ENCODE data around the gene ARHGAP11A.

DNA sequence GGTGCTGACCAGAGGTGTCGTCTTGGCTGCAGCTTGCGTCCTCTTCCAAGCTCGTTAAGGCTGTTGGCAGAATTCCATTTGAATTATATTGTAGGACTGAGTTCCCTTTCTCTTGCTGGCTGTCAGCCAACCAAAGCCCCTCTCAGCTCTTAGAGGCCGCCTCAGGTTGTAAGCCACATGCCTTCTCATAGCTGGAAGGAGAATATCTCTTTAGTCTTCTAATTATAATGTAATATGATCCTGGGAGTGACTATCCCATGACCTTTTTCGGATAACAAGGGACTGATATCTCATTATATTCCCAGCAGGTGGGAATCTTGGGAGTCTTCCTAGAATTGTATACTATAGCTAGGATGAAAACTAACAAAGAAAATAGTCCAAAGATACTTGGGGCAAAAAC is 31.0 kb downstream of the ARHGAP11A start:
- TF ChIP-seq, protein P1, sequence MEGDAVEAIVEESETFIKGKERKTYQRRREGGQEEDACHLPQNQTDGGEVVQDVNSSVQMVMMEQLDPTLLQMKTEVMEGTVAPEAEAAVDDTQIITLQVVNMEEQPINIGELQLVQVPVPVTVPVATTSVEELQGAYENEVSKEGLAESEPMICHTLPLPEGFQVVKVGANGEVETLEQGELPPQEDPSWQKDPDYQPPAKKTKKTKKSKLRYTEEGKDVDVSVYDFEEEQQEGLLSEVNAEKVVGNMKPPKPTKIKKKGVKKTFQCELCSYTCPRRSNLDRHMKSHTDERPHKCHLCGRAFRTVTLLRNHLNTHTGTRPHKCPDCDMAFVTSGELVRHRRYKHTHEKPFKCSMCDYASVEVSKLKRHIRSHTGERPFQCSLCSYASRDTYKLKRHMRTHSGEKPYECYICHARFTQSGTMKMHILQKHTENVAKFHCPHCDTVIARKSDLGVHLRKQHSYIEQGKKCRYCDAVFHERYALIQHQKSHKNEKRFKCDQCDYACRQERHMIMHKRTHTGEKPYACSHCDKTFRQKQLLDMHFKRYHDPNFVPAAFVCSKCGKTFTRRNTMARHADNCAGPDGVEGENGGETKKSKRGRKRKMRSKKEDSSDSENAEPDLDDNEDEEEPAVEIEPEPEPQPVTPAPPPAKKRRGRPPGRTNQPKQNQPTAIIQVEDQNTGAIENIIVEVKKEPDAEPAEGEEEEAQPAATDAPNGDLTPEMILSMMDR (IDR thresholded peaks at IDR 0.05 in 4 of 5, conservative IDR thresholded peaks at IDR 0.05 in 1 of 5), result no peak
- TF ChIP-seq POLR2A (IDR thresholded peaks at IDR 0.05), result no peak
